ENCODE data around the gene CCDC170. TPM values are rescaled to one million over a fixed set of nuclear protein-coding genes. Genes with fewer than 3 reads are reported as not detected.

Gene CCDC170
- total and polyA plus RNA-seq, 12 donors: 0.13 to 1.6 (median 0.35) TPM

DNA sequence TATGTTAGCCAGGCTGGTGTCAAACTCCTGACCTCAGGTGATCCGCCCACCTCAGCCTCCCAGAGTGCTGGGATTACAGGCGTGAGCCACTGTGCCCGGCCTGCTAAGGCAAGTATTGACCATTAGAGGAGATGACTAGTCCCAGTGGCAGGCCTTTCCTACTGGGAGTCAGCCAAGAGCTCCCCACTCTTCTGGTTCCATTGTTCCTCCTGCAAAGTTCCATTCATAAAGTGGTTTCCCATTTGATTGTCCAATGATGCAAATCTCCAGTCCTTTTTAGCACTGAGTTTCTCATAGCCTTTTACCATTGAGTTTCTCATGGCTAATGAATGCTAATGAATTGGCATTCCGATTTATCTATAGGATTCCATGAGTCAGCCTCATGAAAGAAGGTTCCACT lies 165.4 kb downstream of the CCDC170 start:
- no peaks in the 10 kb centered on the region for H3K4me1 ChIP-seq
- TF ChIP-seq, protein P1, sequence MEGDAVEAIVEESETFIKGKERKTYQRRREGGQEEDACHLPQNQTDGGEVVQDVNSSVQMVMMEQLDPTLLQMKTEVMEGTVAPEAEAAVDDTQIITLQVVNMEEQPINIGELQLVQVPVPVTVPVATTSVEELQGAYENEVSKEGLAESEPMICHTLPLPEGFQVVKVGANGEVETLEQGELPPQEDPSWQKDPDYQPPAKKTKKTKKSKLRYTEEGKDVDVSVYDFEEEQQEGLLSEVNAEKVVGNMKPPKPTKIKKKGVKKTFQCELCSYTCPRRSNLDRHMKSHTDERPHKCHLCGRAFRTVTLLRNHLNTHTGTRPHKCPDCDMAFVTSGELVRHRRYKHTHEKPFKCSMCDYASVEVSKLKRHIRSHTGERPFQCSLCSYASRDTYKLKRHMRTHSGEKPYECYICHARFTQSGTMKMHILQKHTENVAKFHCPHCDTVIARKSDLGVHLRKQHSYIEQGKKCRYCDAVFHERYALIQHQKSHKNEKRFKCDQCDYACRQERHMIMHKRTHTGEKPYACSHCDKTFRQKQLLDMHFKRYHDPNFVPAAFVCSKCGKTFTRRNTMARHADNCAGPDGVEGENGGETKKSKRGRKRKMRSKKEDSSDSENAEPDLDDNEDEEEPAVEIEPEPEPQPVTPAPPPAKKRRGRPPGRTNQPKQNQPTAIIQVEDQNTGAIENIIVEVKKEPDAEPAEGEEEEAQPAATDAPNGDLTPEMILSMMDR (IDR thresholded peaks at IDR 0.05): no peak
- intact Hi-C loops (cut with DNase I): no loop called here
- no peak overlapping the region for H3K27ac ChIP-seq
- ATAC-seq (no peak), DNase-seq (no peak)
- no peaks in the 10 kb centered on the region for H3K27me3 ChIP-seq
- 67 to 92% methylated on average over 4 of the region's 4 CpGs for WGBS, 2 donors
- H3K4me3 ChIP-seq: no peak overlapping the region
- no peaks in the 10 kb centered on the region for H3K36me3 ChIP-seq
- peaks cover 0 to 27% (median 15%) of the 10 kb centered on the region in 11 donors for H3K9me3 ChIP-seq

DNA sequence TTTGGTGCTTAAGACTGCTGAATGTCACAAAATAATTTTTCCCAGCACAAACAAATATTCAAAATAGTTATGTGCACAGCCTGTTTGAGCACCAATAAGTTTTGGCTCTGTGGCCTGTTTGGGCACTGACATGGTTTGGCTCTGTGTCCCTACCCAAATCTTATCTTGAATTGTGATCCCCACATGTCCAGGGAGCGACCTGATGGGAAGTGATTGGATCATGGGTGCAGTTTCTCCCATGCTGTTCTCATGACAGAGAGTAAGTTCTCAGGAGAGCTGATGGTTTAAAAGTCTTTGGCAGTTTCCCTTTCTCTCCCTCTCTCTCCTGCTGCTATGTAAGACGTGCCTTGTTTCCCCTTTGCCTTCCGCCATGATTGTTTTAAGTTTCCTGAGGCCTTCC lies 167.7 kb downstream of the CCDC170 start:
- intact Hi-C loops (cut with DNase I): no loop called here
- WGBS, 2 donors: 84 to 92% methylated on average over 3 of the region's 3 CpGs
- Histone ChIP-seq H3K27ac (no peak overlapping the region), H3K4me3 (no peak overlapping the region), H3K9me3 (peaks cover 0 to 4% (median 0%) of the 10 kb centered on the region in 11 donors), H3K4me1 (no peaks in the 10 kb centered on the region), H3K27me3 (peaks cover 0 to 7% (median 0%) of the 10 kb centered on the region in 7 donors), H3K36me3 (no peaks in the 10 kb centered on the region)
- ATAC-seq: no peak
- no peak for DNase-seq
- TF ChIP-seq, protein P1 (IDR thresholded peaks at IDR 0.05): no peak

DNA sequence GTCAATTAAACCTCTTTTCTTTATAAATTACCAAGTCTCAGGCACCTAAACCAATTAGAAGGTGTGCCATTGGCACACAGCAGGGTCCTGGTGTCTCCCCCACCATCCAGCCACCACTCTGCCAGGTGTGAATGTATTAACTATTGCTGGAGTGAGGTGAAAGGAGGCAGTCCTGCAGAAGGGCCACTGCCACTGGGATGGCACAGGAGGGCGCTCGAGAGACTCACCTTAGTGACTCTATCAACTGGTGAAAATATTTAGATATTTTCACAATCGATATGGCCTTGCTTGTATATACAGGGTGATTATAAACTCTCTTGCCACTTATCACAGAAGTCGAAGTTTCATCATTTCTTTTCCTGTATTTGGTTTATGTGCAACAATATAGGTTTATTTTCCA lies 168.1 kb downstream of the CCDC170 start:
- no peaks in the 10 kb centered on the region for H3K9me3 ChIP-seq
- ATAC-seq (no peak), DNase-seq (no peak)
- no peak overlapping the region for H3K27ac ChIP-seq
- 28 to 57% methylated on average over 4 of the region's 4 CpGs for WGBS, 2 donors
- intact Hi-C loops (cut with DNase I): no loop called here
- H3K4me1 ChIP-seq: no peaks in the 10 kb centered on the region
- TF ChIP-seq, protein P1 (IDR thresholded peaks at IDR 0.05): no peak
- no peaks in the 10 kb centered on the region for H3K36me3 ChIP-seq
- H3K27me3 ChIP-seq: peaks cover 0 to 7% (median 0%) of the 10 kb centered on the region in 7 donors
- no peak overlapping the region for H3K4me3 ChIP-seq

DNA sequence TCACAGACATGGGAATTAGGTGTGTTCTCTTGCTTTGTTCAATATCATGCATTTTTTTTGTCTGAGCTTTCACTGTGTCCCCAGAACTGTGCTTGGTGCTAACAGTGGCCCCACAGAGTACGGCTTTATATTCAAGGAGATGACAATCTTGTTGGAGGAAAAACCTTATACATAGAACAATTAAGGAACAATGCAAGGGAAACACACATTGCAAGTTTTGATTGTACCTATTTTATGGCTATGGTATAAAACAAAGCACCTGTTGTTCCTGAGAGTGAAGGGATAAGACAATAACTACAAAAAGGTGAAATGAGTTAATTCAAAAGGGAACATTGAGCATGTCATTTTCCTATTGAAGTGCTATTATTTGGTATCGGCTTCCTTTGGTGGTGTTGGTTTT lies 169.7 kb downstream of the CCDC170 start:
- no peak overlapping the region for H3K27ac ChIP-seq
- intact Hi-C loops (cut with DNase I): no loop called here
- WGBS, 2 donors: 94 to 97% methylated on average over 2 of the region's 2 CpGs

More for the DNA sequence above, 169.7 kb downstream of the CCDC170 start:
- Histone ChIP-seq H3K4me3 (no peak overlapping the region), H3K27me3 (peaks cover 0 to 7% (median 0%) of the 10 kb centered on the region in 7 donors), H3K36me3 (no peaks in the 10 kb centered on the region), H3K4me1 (no peaks in the 10 kb centered on the region), H3K9me3 (no peaks in the 10 kb centered on the region)
- no peak for ATAC-seq
- DNase-seq: no peak
- TF ChIP-seq, protein P1 (IDR thresholded peaks at IDR 0.05): no peak
